ENCODE data around the gene ZNF804A.

- TF ChIP-seq CTCF (IDR thresholded peaks at IDR 0.05) = no peak
- no peak for TF ChIP-seq POLR2AphosphoS5 (IDR thresholded peaks at IDR 0.05)
- TF ChIP-seq POLR2A (IDR thresholded peaks at IDR 0.05) = no peak
Observed at GRCh38 chr2:184633726-184634125, 35.4 kb downstream of the ZNF804A start.
